Measurements from ENCODE around the gene ATP10B. TPM values are rescaled to one million over a fixed set of nuclear protein-coding genes. Genes with fewer than 3 reads are reported as not detected.

The ATP10B gene
- total RNA-seq, 1 experiment from 2014 or later, result 0.11 TPM

DNA sequence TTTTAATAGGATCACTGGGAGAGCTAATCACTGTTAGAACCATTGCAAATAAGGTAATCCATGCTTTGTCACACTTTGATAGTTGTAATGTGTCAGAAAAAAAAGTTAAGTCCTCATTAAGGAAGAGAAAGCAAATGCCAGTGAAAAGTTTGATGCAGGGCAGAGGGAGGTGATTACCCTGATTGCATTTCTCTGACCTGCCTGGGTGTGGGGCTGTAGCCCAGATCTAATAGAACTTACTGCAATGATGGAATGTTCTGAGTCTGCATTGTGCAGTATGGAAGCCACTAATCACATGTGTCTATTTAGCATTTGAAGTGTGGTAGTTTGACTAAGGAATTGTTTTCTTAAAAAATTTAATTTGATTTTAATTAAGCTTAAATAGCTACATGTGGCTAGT, 202.7 kb downstream of the ATP10B start:
- H3K9me3 Mint-ChIP-seq, result no peaks in the 10 kb centered on the region; the same call in 1 of the 2 replicates
- H3K4me1 Mint-ChIP-seq, result 0 out of 2 replicates have a peak, but pooled peaks cover 4% of the 10 kb centered on the region
- no peaks in the 10 kb centered on the region for H3K27me3 Mint-ChIP-seq (ENCODE audit: low read depth)
- no peaks in the 10 kb centered on the region for H3K36me3 Mint-ChIP-seq
- no peak overlapping the region for H3K4me3 Mint-ChIP-seq
- ATAC-seq, result peak; percentile 91
- ChIA-PET CTCF (interaction anchor here (0.7 kb wide), 1 partner anchor 383 kb away, joined by 6 read pairs; no protein-coding TSS in a partner anchor), POLR2A (no interaction called here)
- peak; percentile 35 for DNase-seq (ENCODE audit: low spot score)
- H3K27ac Mint-ChIP-seq, result no peak overlapping the region
- TF ChIP-seq, protein P1, sequence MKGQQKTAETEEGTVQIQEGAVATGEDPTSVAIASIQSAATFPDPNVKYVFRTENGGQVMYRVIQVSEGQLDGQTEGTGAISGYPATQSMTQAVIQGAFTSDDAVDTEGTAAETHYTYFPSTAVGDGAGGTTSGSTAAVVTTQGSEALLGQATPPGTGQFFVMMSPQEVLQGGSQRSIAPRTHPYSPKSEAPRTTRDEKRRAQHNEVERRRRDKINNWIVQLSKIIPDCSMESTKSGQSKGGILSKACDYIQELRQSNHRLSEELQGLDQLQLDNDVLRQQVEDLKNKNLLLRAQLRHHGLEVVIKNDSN (CRISPR knock-in tag; IDR thresholded peaks at IDR 0.05), result no peak
- TF ChIP-seq, protein P2, sequence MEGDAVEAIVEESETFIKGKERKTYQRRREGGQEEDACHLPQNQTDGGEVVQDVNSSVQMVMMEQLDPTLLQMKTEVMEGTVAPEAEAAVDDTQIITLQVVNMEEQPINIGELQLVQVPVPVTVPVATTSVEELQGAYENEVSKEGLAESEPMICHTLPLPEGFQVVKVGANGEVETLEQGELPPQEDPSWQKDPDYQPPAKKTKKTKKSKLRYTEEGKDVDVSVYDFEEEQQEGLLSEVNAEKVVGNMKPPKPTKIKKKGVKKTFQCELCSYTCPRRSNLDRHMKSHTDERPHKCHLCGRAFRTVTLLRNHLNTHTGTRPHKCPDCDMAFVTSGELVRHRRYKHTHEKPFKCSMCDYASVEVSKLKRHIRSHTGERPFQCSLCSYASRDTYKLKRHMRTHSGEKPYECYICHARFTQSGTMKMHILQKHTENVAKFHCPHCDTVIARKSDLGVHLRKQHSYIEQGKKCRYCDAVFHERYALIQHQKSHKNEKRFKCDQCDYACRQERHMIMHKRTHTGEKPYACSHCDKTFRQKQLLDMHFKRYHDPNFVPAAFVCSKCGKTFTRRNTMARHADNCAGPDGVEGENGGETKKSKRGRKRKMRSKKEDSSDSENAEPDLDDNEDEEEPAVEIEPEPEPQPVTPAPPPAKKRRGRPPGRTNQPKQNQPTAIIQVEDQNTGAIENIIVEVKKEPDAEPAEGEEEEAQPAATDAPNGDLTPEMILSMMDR (IDR thresholded peaks at IDR 0.05), result peak; percentile 43; the same call in 1 of the 2 replicates

- Mint-ChIP-seq H3K27me3 (ENCODE audit: low read depth) (no peaks in the 10 kb centered on the region), H3K27ac (no peak overlapping the region), H3K36me3 (no peaks in the 10 kb centered on the region), H3K4me1 (0 out of 2 replicates have a peak, but pooled peaks cover under 1% of the 10 kb centered on the region), H3K9me3 (no peaks in the 10 kb centered on the region; the same call in 1 of the 2 replicates), H3K4me3 (no peak overlapping the region)
- TF ChIP-seq ZNF532 (CRISPR knock-in tag; IDR thresholded peaks at IDR 0.05; ENCODE audit: borderline replicate concordance) (no peak), GRHL2 (CRISPR knock-in tag; IDR thresholded peaks at IDR 0.05; ENCODE audit: insufficient replicate concordance, severe bottlenecking) (no peak), PRRX2 (CRISPR knock-in tag; IDR thresholded peaks at IDR 0.05) (no peak)
- no peak for ATAC-seq
- POLR2A ChIA-PET, result no interaction called here
- CTCF ChIA-PET, result no interaction called here
- no peak for DNase-seq (ENCODE audit: low spot score)
These were observed 206.0 kb downstream of the ATP10B start for GRCh38 chr5:160646033-160646432.

GRCh38 chr5:160643616-160644240, 208.3 kb downstream of the ATP10B start:
- CTCF ChIA-PET, result no interaction called here
- DNase-seq (ENCODE audit: low spot score) (no peak), ATAC-seq (no peak)
- no peak overlapping the region for H3K27ac Mint-ChIP-seq
- no peaks in the 10 kb centered on the region for H3K27me3 Mint-ChIP-seq (ENCODE audit: low read depth)
- no peak overlapping the region for H3K4me3 Mint-ChIP-seq
- H3K36me3 Mint-ChIP-seq, result no peaks in the 10 kb centered on the region
- TF ChIP-seq, protein P3, sequence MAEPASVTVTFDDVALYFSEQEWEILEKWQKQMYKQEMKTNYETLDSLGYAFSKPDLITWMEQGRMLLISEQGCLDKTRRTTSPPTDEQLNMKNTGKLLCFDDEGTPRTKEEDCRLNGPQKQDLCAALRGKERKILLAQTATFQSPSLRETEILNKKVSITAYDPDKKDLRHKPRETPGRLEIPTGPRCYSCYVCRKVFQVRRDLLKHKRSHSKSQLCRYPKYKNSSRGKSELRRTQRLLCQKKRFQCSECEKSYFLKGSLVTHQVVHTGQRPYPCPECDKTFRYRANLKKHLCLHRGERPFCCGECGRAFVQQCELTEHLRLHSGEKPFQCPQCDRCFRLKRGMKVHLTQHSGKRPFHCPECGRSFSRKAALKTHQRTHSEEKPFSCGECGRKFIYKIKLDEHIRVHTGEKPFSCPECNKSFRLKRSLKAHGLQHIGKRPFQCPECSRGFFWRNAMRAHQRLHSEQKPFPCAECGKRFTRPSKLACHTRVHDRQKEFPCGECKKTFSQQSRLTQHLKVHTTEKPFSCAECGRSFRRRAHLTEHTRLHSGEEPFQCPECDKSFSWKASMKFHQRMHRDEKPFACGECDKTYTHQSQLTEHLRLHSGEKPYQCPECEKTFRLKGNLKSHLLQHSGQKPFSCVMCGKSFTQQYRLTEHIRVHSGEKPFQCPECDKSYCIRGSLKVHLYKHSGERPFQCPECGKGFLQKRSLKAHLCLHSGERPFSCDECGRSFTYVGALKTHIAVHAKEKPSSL (CRISPR knock-in tag; conservative IDR thresholded peaks at IDR 0.05), result no peak
- TF ChIP-seq SMAD4 (CRISPR knock-in tag; IDR thresholded peaks at IDR 0.05) (no peak), ARID4B (CRISPR knock-in tag; IDR thresholded peaks at IDR 0.05; ENCODE audit: borderline replicate concordance) (no peak), TP53 (CRISPR knock-in tag; IDR thresholded peaks at IDR 0.05) (no peak), GRHL2 (CRISPR knock-in tag; IDR thresholded peaks at IDR 0.05; ENCODE audit: insufficient replicate concordance, severe bottlenecking) (no peak), GABPB1 (CRISPR knock-in tag; IDR thresholded peaks at IDR 0.05) (no peak), RORB (CRISPR knock-in tag; IDR thresholded peaks at IDR 0.05) (no peak)
- TF ChIP-seq, protein P4, sequence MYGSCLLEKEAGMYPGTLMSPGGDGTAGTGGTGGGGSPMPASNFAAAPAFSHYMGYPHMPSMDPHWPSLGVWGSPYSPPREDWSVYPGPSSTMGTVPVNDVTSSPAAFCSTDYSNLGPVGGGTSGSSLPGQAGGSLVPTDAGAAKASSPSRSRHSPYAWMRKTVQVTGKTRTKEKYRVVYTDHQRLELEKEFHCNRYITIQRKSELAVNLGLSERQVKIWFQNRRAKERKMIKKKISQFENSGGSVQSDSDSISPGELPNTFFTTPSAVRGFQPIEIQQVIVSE (CRISPR knock-in tag; IDR thresholded peaks at IDR 0.05; ENCODE audit: borderline replicate concordance), result no peak
- TF ChIP-seq, protein P2 (IDR thresholded peaks at IDR 0.05), result no peak
- no peaks in the 10 kb centered on the region for H3K9me3 Mint-ChIP-seq
- 0 out of 2 replicates have a peak, but pooled peaks cover under 1% of the 10 kb centered on the region for H3K4me1 Mint-ChIP-seq
- POLR2A ChIA-PET, result no interaction called here

Measured in WTC11 (cell line).